IMR-90 (cell line): Measurements from ENCODE around the gene GABBR1. TPM values are rescaled to one million over a fixed set of nuclear protein-coding genes. Genes with fewer than 3 reads are reported as not detected.

Experiments used
- ATAC-seq: fragments of 200-7000 bp; cut with Tn5 transposase; 2 replicates; pipeline ENCODE4 v1.9.1; 2020; ENCODE audit warnings: low read depth, mild to moderate bottlenecking, moderate library complexity
- BruUV-seq: library from RNA; stranded (reverse); fragments of 400-500 nt; replicated peaks from 2 replicates; lab custom pipeline; 2021; lab: Mats Ljungman, UMichigan
- CTCF ChIA-PET: fragments of 300-600 bp; formaldehyde crosslinking; extraction: SDS; loops from one replicate; lab custom pipeline; 2021; ENCODE audit warnings: antibody characterized with exemption; lab: Yijun Ruan, JAX
- POLR2A ChIA-PET: fragments of 300-600 bp; sonication (Branson Sonifier 250); formaldehyde crosslinking; loops from one replicate; lab custom pipeline; 2022; ENCODE audit warnings: antibody characterized with exemption; ENCODE audit not compliant: unreplicated experiment; lab: Charles Lee
- DNase-seq: peaks from one replicate; pipeline ENCODE4 v3.0.0; 2013
- H2AFZ ChIP-seq: replicated peaks from 2 replicates; pipeline ENCODE3; 2013; ENCODE audit warnings: low read length, mild to moderate bottlenecking; ENCODE audit not compliant: poor library complexity
- H2AK5ac ChIP-seq: 2 replicates; pipeline ENCODE4 v1.6.1; 2013; ENCODE audit warnings: low read depth, low read length, inconsistent platforms
- H2AK9ac ChIP-seq: replicated peaks from 2 replicates; pipeline ENCODE3; 2013; ENCODE audit warnings: mild to moderate bottlenecking, low read depth, low read length, moderate library complexity; ENCODE audit not compliant: poor library complexity
- H2BK120ac ChIP-seq: 2 replicates; pipeline ENCODE4 v1.6.1; 2013; ENCODE audit warnings: low read depth, low read length, inconsistent platforms
- H2BK15ac ChIP-seq: 3 replicates; pipeline ENCODE4 v1.6.1; 2013; ENCODE audit warnings: low read depth, low read length, inconsistent platforms
- H2BK20ac ChIP-seq: 2 replicates; pipeline ENCODE4 v1.6.1; 2013; ENCODE audit warnings: low read depth, mild to moderate bottlenecking, inconsistent platforms, low read length, moderate library complexity
- H2BK5ac ChIP-seq: 2 replicates; pipeline ENCODE4 v1.6.1; 2013; ENCODE audit warnings: mild to moderate bottlenecking, low read depth, low read length, inconsistent platforms; ENCODE audit not compliant: poor library complexity, severe bottlenecking
- H3K14ac ChIP-seq: replicated peaks from 2 replicates; pipeline ENCODE4 v1.6.1; 2013; ENCODE audit warnings: low read depth, low read length, inconsistent platforms
- H3K18ac ChIP-seq: 2 replicates; pipeline ENCODE4 v1.6.1; 2013; ENCODE audit warnings: low read depth, low read length, control low read depth
- H3K23ac ChIP-seq: 2 replicates; pipeline ENCODE4 v1.6.1; 2013; ENCODE audit warnings: low read depth, low read length, inconsistent platforms
- H3K27ac ChIP-seq: 2 replicates; pipeline ENCODE4 v1.5.1; 2013; ENCODE audit warnings: mild to moderate bottlenecking, control low read depth, low read length; ENCODE audit not compliant: insufficient read depth
- H3K27me3 ChIP-seq: 2 replicates; pipeline ENCODE4 v1.6.1; 2013; ENCODE audit warnings: low read length; ENCODE audit not compliant: control insufficient read depth, insufficient read depth
- H3K36me3 ChIP-seq: 2 replicates; pipeline ENCODE4 v1.6.1; 2013; ENCODE audit warnings: low read length, mixed read lengths; ENCODE audit not compliant: control insufficient read depth, insufficient read depth
- H3K4ac ChIP-seq: 2 replicates; pipeline ENCODE4 v1.6.1; 2013; ENCODE audit warnings: low read depth, low read length, inconsistent platforms
- H3K4me1 ChIP-seq: 2 replicates; pipeline ENCODE4 v1.6.1; 2013; ENCODE audit warnings: low read length, mixed read lengths; ENCODE audit not compliant: control insufficient read depth, insufficient read depth
- H3K4me2 ChIP-seq: 2 replicates; pipeline ENCODE4 v1.6.1; 2013; ENCODE audit warnings: low read depth, mild to moderate bottlenecking, control low read depth, low read length, moderate library complexity
- H3K4me3 ChIP-seq: 2 replicates; pipeline ENCODE4 v1.5.1; 2013; ENCODE audit warnings: low read depth, mild to moderate bottlenecking, control low read depth, low read length, moderate library complexity; ENCODE audit not compliant: insufficient read depth
- H3K56ac ChIP-seq: 2 replicates; pipeline ENCODE4 v1.6.1; 2013; ENCODE audit warnings: low read length, inconsistent platforms; ENCODE audit not compliant: insufficient read depth; ENCODE audit errors: extremely low read depth
- H3K79me1 ChIP-seq, 2 experiments: 2 replicates each; pipeline ENCODE4 v1.6.1; 2013; ENCODE audit warnings: low read length in 2 of 2, inconsistent platforms in 1 of 2, low read depth in 1 of 2
- H3K9ac ChIP-seq: 2 replicates; pipeline ENCODE4 v1.6.1; 2013; ENCODE audit warnings: low read depth, low read length, control low read depth
- H3K9me1 ChIP-seq: 2 replicates; pipeline ENCODE4 v1.6.1; 2013; ENCODE audit warnings: low read length, inconsistent platforms; ENCODE audit not compliant: insufficient read depth
- H3K9me3 ChIP-seq: 2 replicates; pipeline ENCODE4 v1.6.1; 2013; ENCODE audit warnings: low read length; ENCODE audit not compliant: control insufficient read depth, insufficient read depth
- H4K20me1 ChIP-seq: 2 replicates; pipeline ENCODE4 v1.6.1; 2013; ENCODE audit warnings: low read length, inconsistent platforms; ENCODE audit not compliant: insufficient read depth
- H4K5ac ChIP-seq: 2 replicates; pipeline ENCODE4 v1.6.1; 2013; ENCODE audit warnings: mild to moderate bottlenecking, low read depth, low read length, control low read depth
- H4K8ac ChIP-seq, 2 experiments: 2 replicates each; pipeline ENCODE4 v1.6.1; 2013; ENCODE audit warnings: low read depth in 2 of 2, low read length in 2 of 2, control low read depth in 1 of 2, inconsistent platforms in 1 of 2
- H4K91ac ChIP-seq: 2 replicates; pipeline ENCODE4 v1.6.1; 2013; ENCODE audit warnings: low read depth, low read length, inconsistent platforms; ENCODE audit not compliant: insufficient read depth
- CEBPB ChIP-seq: IDR thresholded peaks from 2 replicates; pipeline ENCODE4 v1.6.1; 2012; ENCODE audit warnings: low read depth, low read length, improper control_type of control experiment
- FOS ChIP-seq: fragments of 150-350 bp; IDR thresholded peaks from 2 replicates; pipeline ENCODE4 v1.6.1; 2016; ENCODE audit warnings: low read depth, low read length
- MXI1 ChIP-seq: IDR thresholded peaks from 2 replicates; pipeline ENCODE4 v1.6.1; 2012; ENCODE audit warnings: low read depth, mild to moderate bottlenecking, low read length, moderate library complexity, borderline replicate concordance
- RCOR1 ChIP-seq: IDR thresholded peaks from 2 replicates; pipeline ENCODE4 v1.6.1; 2012; ENCODE audit warnings: mild to moderate bottlenecking, low read length, improper control_type of control experiment; ENCODE audit not compliant: insufficient replicate concordance
- WGBS, 2 experiments: methylation state at CpG; one replicate each; pipeline versions ENCODE4 v1.1.5 to v1.1.7; 2013; ENCODE audit warnings: missing lambda C conversion rate in 2 of 2; ENCODE audit not compliant: insufficient read length in 1 of 2; ENCODE audit errors: extremely low coverage in 2 of 2; 5-methylcytosine and 5-hydroxymethylcytosine counted together
- dilution Hi-C: fragments of 300-500 bp; cut with HindIII; formaldehyde crosslinking; loops from one replicate; pipeline ENCODE4 v1.14.3; 2018; ENCODE audit warnings: low sequenced_read_pairs; ENCODE audit not compliant: unreplicated experiment
- in situ Hi-C: fragments of 300-500 bp; cut with MboI; formaldehyde crosslinking; loops from 3 replicates; pipeline ENCODE4 v1.14.3; 2019; ENCODE audit warnings: low sequenced_read_pairs, inconsistent platforms, mixed read lengths
- intact Hi-C: fragments of 100-400 bp; cut with micrococcal nuclease; formaldehyde crosslinking; loops from 2 replicates; pipeline ENCODE4 v1.10.0; 2022
- polyA plus RNA-seq, 3 experiments: library from polyadenylated mRNA; depleted of rRNA; stranded (reverse); fragments of >200 nt; gene quantifications; 2 replicates each; pipeline ENCODE4 v1.2.3, GENCODE V29; 2012; ENCODE audit warnings: low replicate concordance in 1 of 3
- total RNA-seq: library from RNA; depleted of rRNA; stranded (reverse); fragments of >200 nt; gene quantifications from 2 replicates; pipeline ENCODE4 v1.2.3, GENCODE V29; 2012

Gene GABBR1
- total and polyA plus RNA-seq, 2 of the 4 experiments (the other 2 are of a cell fraction), result 5.9 to 31.5 TPM

- no peak overlapping the region for H2AK9ac ChIP-seq
- peaks cover 51% of the 10 kb centered on the region for H3K36me3 ChIP-seq
- CTCF ChIA-PET, result no interaction called here
- no peaks in the 10 kb centered on the region for H3K9me3 ChIP-seq
- no peak overlapping the region for H4K91ac ChIP-seq
- H3K56ac ChIP-seq, result no peak overlapping the region
- H2BK20ac ChIP-seq, result no peak overlapping the region
- no peaks in the 10 kb centered on the region for H3K27me3 ChIP-seq
- peaks cover 17 to 18% of the 10 kb centered on the region in 2 experiments for H3K79me1 ChIP-seq
- no peaks in the 10 kb centered on the region for H4K20me1 ChIP-seq
- H3K4me1 ChIP-seq, result peaks cover 2% of the 10 kb centered on the region
- H4K8ac ChIP-seq, result no peak overlapping the region
- no peak for TF ChIP-seq RCOR1
- TF ChIP-seq FOS, result no peak
- no peak for TF ChIP-seq CEBPB
- no peak for TF ChIP-seq MXI1
- no peak overlapping the region for H2AFZ ChIP-seq
- ATAC-seq (no peak), DNase-seq (no peak)
- POLR2A ChIA-PET, result no interaction called here
- no peak overlapping the region for H3K27ac ChIP-seq
- no peak overlapping the region for H3K23ac ChIP-seq
- no peak overlapping the region for H3K4me3 ChIP-seq
- no peak overlapping the region for H2BK120ac ChIP-seq
- H2BK15ac ChIP-seq, result no peak overlapping the region
- no peak overlapping the region for H3K4me2 ChIP-seq
- no peak overlapping the region for H2BK5ac ChIP-seq
- intact Hi-C loops (no loop called here), dilution Hi-C loops (no loop called here), in situ Hi-C loops (no loop called here)
- H2AK5ac ChIP-seq, result no peak overlapping the region
- BruUV-seq, result no TSS peak
- H3K4ac ChIP-seq, result no peak overlapping the region
- H3K9me1 ChIP-seq, result peaks cover 6% of the 10 kb centered on the region; the same call in 1 of the 2 replicates
- H3K14ac ChIP-seq, result no peak overlapping the region
- H4K5ac ChIP-seq, result no peak overlapping the region
- 96% methylated on average over 3 of the region's 4 CpGs; no CpG with 5 or more reads in 1 of the 2 experiments for WGBS, 2 experiments
- H3K18ac ChIP-seq, result no peak overlapping the region
- no peak overlapping the region for H3K9ac ChIP-seq
Measured at GRCh38 chr6:29620630-29621029, 12.4 kb downstream of the GABBR1 start.
